ENCODE results near the gene ZFP2. TPM values are rescaled to one million over a fixed set of nuclear protein-coding genes. Genes with fewer than 3 reads are reported as not detected.

The ZFP2 gene
- total RNA-seq, 1 donor from 2014 or later, result 0.44 TPM

DNA sequence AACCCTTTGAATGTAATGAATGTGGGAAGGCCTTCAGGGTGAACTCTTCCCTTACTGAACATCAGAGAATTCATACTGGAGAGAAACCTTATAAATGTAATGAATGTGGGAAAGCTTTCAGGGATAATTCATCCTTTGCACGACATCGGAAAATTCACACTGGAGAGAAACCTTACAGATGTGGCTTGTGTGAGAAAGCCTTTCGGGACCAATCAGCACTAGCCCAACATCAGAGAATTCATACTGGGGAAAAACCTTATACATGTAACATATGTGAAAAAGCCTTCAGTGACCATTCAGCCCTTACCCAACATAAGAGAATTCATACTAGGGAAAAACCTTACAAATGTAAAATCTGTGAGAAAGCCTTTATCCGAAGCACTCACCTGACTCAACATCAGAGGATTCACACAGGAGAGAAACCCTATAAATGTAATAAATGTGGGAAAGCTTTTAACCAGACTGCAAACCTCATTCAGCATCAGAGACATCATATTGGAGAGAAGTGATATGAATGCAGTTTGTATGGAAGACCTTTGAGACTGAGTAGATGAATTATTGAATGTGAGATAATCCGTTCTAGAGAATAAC is 69.8 kb downstream of the ZFP2 start:
- intact Hi-C loops (cut with micrococcal nuclease), result no loop called here
- Mint-ChIP-seq H3K4me1 (no peaks in the 10 kb centered on the region), H3K9me3 (peaks cover 59% of the 10 kb centered on the region), H3K27me3 (no peaks in the 10 kb centered on the region), H3K4me3 (no peak overlapping the region), H3K36me3 (ENCODE audit: low read depth) (peaks cover 8% of the 10 kb centered on the region), H3K27ac (no peak overlapping the region)
- ATAC-seq (ENCODE audit: low read depth), result no peak
- DNase-seq, result no peak
- ChIA-PET POLR2A (no interaction called here), CTCF (no interaction called here)
- TF ChIP-seq, protein P1, sequence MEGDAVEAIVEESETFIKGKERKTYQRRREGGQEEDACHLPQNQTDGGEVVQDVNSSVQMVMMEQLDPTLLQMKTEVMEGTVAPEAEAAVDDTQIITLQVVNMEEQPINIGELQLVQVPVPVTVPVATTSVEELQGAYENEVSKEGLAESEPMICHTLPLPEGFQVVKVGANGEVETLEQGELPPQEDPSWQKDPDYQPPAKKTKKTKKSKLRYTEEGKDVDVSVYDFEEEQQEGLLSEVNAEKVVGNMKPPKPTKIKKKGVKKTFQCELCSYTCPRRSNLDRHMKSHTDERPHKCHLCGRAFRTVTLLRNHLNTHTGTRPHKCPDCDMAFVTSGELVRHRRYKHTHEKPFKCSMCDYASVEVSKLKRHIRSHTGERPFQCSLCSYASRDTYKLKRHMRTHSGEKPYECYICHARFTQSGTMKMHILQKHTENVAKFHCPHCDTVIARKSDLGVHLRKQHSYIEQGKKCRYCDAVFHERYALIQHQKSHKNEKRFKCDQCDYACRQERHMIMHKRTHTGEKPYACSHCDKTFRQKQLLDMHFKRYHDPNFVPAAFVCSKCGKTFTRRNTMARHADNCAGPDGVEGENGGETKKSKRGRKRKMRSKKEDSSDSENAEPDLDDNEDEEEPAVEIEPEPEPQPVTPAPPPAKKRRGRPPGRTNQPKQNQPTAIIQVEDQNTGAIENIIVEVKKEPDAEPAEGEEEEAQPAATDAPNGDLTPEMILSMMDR (IDR thresholded peaks at IDR 0.05), result no peak

- no peaks in the 10 kb centered on the region for H3K27me3 Mint-ChIP-seq
- no peaks in the 10 kb centered on the region for H3K4me1 Mint-ChIP-seq
- peaks cover 16% of the 10 kb centered on the region for H3K9me3 Mint-ChIP-seq
- H3K36me3 Mint-ChIP-seq (ENCODE audit: low read depth), result no peaks in the 10 kb centered on the region
- H3K4me3 Mint-ChIP-seq, result no peak overlapping the region
- DNase-seq, result no peak
- intact Hi-C loops (cut with micrococcal nuclease), result no loop called here
- ChIA-PET POLR2A (no interaction called here), CTCF (no interaction called here)
- H3K27ac Mint-ChIP-seq, result no peak overlapping the region
- TF ChIP-seq, protein P1 (IDR thresholded peaks at IDR 0.05), result no peak
- ATAC-seq (ENCODE audit: low read depth), result no peak
Observed at GRCh38 chr5:178981381-178981780, 85.7 kb downstream of the ZFP2 start.

Other genes with a start within 250 kb of the ZFP2 start
- gene ZNF354A, start 165.3 kb upstream of the ZFP2 start, total RNA-seq, result 14.3 and 16.0 TPM in 2 replicates
- 17.5 and 20.0 TPM in 2 replicates for gene ZNF354B, start 36.0 kb upstream of the ZFP2 start, total RNA-seq
- gene ZNF454, start 45.3 kb downstream of the ZFP2 start, total RNA-seq, result not detected in 2 replicates
- gene GRM6, start 99.4 kb downstream of the ZFP2 start, total RNA-seq, result not detected in 2 replicates
- 8.2 and 9.4 TPM in 2 replicates for gene ZNF879, start 127.9 kb downstream of the ZFP2 start, total RNA-seq
- 6.3 and 7.1 TPM in 2 replicates for gene ZNF354C, start 164.5 kb downstream of the ZFP2 start, total RNA-seq

Data from activated B cell treated with CpG ODN at 0.5 μM for 24 hours (primary cell).